Kidney tubule cell (primary cell): ENCODE measurements around the gene PRSS57.
"Not testable (repeated sequence)": the region's sequence is repeated elsewhere in the genome, so short reads cannot be mapped to it uniquely, and the experiment has no call there.

ENCODE experiments used
- DNase-seq: peaks from one replicate; pipeline ENCODE4 v3.0.0-alpha.2; 2018; ENCODE audit warnings: low spot score

Gene PRSS57

GRCh38 chr19:723247-723646 is 28.0 kb upstream of the PRSS57 start:
- DNase-seq: no peak

- DNase-seq: no peak
These were observed 27.4 kb upstream of the PRSS57 start for GRCh38 chr19:722553-723101.

GRCh38 chr19:720345-721160 is 25.3 kb upstream of the PRSS57 start:
- no peak for DNase-seq

GRCh38 chr19:719636-720344 is 24.5 kb upstream of the PRSS57 start:
- DNase-seq: no peak

GRCh38 chr19:718991-719512 is 23.8 kb upstream of the PRSS57 start:
- no peak for DNase-seq

- DNase-seq: no peak
These were observed 23.1 kb upstream of the PRSS57 start for GRCh38 chr19:718251-718951.

- no peak for DNase-seq
These were observed 20.1 kb upstream of the PRSS57 start for GRCh38 chr19:715347-715746.

- DNase-seq: no peak
These were observed 16.0 kb upstream of the PRSS57 start for GRCh38 chr19:711254-711653.

- no peak for DNase-seq
These were observed 15.5 kb upstream of the PRSS57 start for GRCh38 chr19:710767-711166.

- DNase-seq: no peak
These were observed 14.8 kb upstream of the PRSS57 start for GRCh38 chr19:709965-710571.

GRCh38 chr19:709196-709964 is 14.1 kb upstream of the PRSS57 start:
- DNase-seq: no peak

GRCh38 chr19:708154-709143 is 13.2 kb upstream of the PRSS57 start, which contains the start of gene PALM:
Gene PALM (plus strand): TSS chr19:708935. CDS start chr19:709147, 212 bp downstream.
- no peak for DNase-seq

DNA sequence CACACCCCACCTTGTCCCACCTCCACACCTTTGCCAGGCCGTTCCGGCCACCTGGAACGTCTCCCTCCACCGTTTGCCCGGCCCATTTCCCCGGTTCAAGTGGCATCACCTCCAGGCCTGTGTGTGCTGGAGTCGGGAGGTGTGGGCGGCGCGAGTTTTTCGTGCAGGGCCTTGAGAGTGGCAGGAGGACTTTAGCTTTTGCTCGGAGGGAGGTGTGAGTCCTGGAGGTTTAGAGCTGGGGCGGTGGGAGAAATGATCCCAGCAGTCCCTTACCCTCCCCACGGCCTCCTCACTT is 9.1 kb upstream of the PRSS57 start:
- DNase-seq: no peak

- DNase-seq: peak; percentile 37
These were observed 8.6 kb upstream of the PRSS57 start for GRCh38 chr19:703651-704446.

DNA sequence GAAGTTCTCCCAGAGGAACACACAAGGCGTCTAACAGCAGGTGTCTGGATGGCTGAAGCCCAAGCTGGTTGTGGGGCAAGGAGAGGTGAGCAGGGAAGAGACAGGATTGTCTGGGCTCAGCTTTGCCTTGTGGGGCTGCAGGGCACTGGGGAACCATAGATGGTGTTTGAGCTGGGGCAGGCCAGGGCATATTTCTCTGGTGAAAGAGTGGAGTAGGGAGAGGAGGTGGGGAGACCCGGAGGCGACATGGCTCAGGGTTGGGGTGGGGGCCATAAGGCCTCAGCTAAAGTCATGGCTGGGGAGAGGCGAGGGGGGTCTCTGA is 8.0 kb upstream of the PRSS57 start:
- no peak for DNase-seq

- not testable (repeated sequence) for DNase-seq
These were observed 7.6 kb upstream of the PRSS57 start for GRCh38 chr19:702847-703246.

GRCh38 chr19:699885-700284 is 4.6 kb upstream of the PRSS57 start:
- not testable (repeated sequence) for DNase-seq

- not testable (repeated sequence) for DNase-seq
These were observed 3.3 kb upstream of the PRSS57 start for GRCh38 chr19:698529-698928.
